Measurements from ENCODE around the gene MMP17. TPM values are rescaled to one million over a fixed set of nuclear protein-coding genes. Genes with fewer than 3 reads are reported as not detected.

MMP17 gene
- total RNA-seq, 2 experiments from 2014 or later: 0.17 to 0.27 TPM

DNA sequence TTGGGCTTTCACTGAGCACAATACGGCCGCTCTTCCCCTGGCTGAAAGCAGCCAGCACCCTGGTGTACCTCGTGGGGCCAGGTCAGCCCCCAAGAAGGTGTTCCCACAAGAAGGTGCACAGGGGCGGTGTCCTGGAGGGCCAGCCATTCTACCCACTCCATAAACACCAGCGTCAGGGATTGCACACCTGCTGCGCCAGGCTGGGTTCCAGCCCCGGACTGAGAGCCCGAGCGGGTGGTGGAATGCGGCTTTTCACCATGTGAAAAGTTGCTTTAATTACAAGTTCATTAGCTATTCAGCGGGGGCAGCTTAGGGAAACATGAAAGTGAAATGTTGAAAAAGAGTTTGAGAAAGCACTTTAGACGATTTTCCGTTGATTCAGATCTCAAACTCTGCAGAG is 17.5 kb upstream of the MMP17 start:
- no peaks in the 10 kb centered on the region for H3K27me3 ChIP-seq (ENCODE audit: control insufficient read depth in 1 of 2, insufficient read depth in 2 of 2, low read length in 2 of 2)
- H3K36me3 ChIP-seq (ENCODE audit: insufficient read depth, low read length): no peaks in the 10 kb centered on the region
- H3K4me1 Mint-ChIP-seq (ENCODE audit: low read depth): no peaks in the 10 kb centered on the region
- TF ChIP-seq, protein P1, sequence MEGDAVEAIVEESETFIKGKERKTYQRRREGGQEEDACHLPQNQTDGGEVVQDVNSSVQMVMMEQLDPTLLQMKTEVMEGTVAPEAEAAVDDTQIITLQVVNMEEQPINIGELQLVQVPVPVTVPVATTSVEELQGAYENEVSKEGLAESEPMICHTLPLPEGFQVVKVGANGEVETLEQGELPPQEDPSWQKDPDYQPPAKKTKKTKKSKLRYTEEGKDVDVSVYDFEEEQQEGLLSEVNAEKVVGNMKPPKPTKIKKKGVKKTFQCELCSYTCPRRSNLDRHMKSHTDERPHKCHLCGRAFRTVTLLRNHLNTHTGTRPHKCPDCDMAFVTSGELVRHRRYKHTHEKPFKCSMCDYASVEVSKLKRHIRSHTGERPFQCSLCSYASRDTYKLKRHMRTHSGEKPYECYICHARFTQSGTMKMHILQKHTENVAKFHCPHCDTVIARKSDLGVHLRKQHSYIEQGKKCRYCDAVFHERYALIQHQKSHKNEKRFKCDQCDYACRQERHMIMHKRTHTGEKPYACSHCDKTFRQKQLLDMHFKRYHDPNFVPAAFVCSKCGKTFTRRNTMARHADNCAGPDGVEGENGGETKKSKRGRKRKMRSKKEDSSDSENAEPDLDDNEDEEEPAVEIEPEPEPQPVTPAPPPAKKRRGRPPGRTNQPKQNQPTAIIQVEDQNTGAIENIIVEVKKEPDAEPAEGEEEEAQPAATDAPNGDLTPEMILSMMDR (IDR thresholded peaks at IDR 0.05): no peak
- no peaks in the 10 kb centered on the region for H3K27me3 Mint-ChIP-seq
- no peak overlapping the region for H3K4me3 Mint-ChIP-seq
- H3K9me3 ChIP-seq (ENCODE audit: control insufficient read depth in 1 of 2, insufficient read depth in 1 of 2, low read length in 2 of 2): peaks cover 0 to 34% of the 10 kb centered on the region in 2 experiments
- no peak overlapping the region for H3K27ac ChIP-seq (ENCODE audit: low read depth in 1 of 2, low read length in 2 of 2)
- H3K27ac Mint-ChIP-seq: no peak overlapping the region
- no peak overlapping the region for H3K4me3 ChIP-seq (ENCODE audit: low read length)
- H3K4me1 ChIP-seq (ENCODE audit: insufficient read depth, low read length): no peaks in the 10 kb centered on the region
- POLR2A ChIA-PET: no interaction called here
- intact Hi-C loops (cut with DNase I, micrococcal nuclease): no loop called here
- CTCF ChIA-PET: no interaction called here
- peaks cover 4% of the 10 kb centered on the region for H3K9me3 Mint-ChIP-seq
- peaks cover 5% of the 10 kb centered on the region for H3K36me3 Mint-ChIP-seq (ENCODE audit: low read depth)
- ATAC-seq (ENCODE audit: poor library complexity) (no peak), DNase-seq (no peak)

DNA sequence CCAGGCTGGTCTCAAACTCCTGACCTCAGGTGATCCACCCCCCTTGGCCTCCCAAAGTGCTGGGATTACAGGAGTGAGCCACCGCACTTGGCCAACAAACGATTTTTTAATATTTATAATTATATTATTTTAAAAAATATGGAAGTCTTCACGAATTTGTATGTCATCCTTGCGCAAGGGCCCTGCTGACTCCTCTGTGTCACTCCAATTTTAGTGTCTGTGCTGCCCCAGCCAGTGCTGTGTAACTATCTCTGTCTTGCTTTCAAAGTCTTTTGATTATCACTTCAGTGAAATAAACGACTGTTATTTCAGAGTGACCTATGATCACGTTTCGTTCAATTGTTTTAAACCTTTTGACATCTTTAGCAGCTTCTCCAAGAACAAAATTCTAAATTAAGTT is 13.1 kb upstream of the MMP17 start:
- peaks cover 5% of the 10 kb centered on the region for H3K36me3 Mint-ChIP-seq (ENCODE audit: low read depth)
- no peak for DNase-seq
- Histone ChIP-seq H3K27me3 (ENCODE audit: control insufficient read depth in 1 of 2, insufficient read depth in 2 of 2, low read length in 2 of 2) (no peaks in the 10 kb centered on the region), H3K27ac (ENCODE audit: low read depth in 1 of 2, low read length in 2 of 2) (no peak overlapping the region), H3K4me3 (ENCODE audit: low read length) (no peak overlapping the region), H3K9me3 (ENCODE audit: control insufficient read depth in 1 of 2, insufficient read depth in 1 of 2, low read length in 2 of 2) (peaks cover 0 to 26% of the 10 kb centered on the region in 2 experiments), H3K4me1 (ENCODE audit: insufficient read depth, low read length) (no peaks in the 10 kb centered on the region), H3K36me3 (ENCODE audit: insufficient read depth, low read length) (no peaks in the 10 kb centered on the region)
- intact Hi-C loops (cut with DNase I, micrococcal nuclease): no loop called here
- H3K27ac Mint-ChIP-seq: no peak overlapping the region
- CTCF ChIA-PET: no interaction called here
- POLR2A ChIA-PET: no interaction called here
- H3K9me3 Mint-ChIP-seq: peaks cover 4% of the 10 kb centered on the region
- H3K4me1 Mint-ChIP-seq (ENCODE audit: low read depth): no peaks in the 10 kb centered on the region
- TF ChIP-seq, protein P1 (IDR thresholded peaks at IDR 0.05): no peak
- no peak for ATAC-seq (ENCODE audit: poor library complexity)
- H3K4me3 Mint-ChIP-seq: no peak overlapping the region
- no peaks in the 10 kb centered on the region for H3K27me3 Mint-ChIP-seq

DNA sequence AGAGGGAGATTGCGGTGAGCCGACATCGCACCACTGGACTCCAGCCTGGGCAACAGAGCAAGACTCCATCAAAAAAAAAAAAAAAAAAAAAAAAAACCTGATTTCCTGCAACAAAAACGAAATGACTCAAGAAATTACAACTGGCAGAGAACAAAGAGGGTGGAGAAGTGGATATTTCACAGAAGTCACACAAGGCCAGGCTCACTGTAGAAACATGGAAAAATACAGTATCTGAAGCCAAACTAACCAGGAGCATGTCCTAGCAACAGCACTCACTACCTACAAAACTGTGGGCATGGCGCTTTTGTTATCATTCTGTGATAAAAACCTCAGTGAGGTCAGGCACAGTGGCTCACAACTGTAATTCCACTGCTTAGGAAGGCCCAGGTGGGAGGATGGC is 11.7 kb upstream of the MMP17 start:
- Mint-ChIP-seq H3K27ac (no peak overlapping the region), H3K36me3 (ENCODE audit: low read depth) (peaks cover 5% of the 10 kb centered on the region), H3K4me3 (no peak overlapping the region), H3K4me1 (ENCODE audit: low read depth) (no peaks in the 10 kb centered on the region), H3K27me3 (no peaks in the 10 kb centered on the region), H3K9me3 (peaks cover 4% of the 10 kb centered on the region)
- CTCF ChIA-PET: no interaction called here
- POLR2A ChIA-PET: no interaction called here
- intact Hi-C loops (cut with DNase I, micrococcal nuclease): no loop called here
- TF ChIP-seq, protein P1 (IDR thresholded peaks at IDR 0.05): no peak
- ATAC-seq (ENCODE audit: poor library complexity) (no peak), DNase-seq (no peak)
- Histone ChIP-seq H3K27me3 (ENCODE audit: control insufficient read depth in 1 of 2, insufficient read depth in 2 of 2, low read length in 2 of 2) (no peaks in the 10 kb centered on the region), H3K27ac (ENCODE audit: low read depth in 1 of 2, low read length in 2 of 2) (no peak overlapping the region), H3K4me1 (ENCODE audit: insufficient read depth, low read length) (no peaks in the 10 kb centered on the region), H3K9me3 (ENCODE audit: control insufficient read depth in 1 of 2, insufficient read depth in 1 of 2, low read length in 2 of 2) (peaks cover 0 to 16% of the 10 kb centered on the region in 2 experiments), H3K36me3 (ENCODE audit: insufficient read depth, low read length) (no peaks in the 10 kb centered on the region), H3K4me3 (ENCODE audit: low read length) (no peak overlapping the region)
